Esophagus squamous epithelium (tissue), 5 donors: ENCODE data around the gene ATP8B3. TPM values are rescaled to one million over a fixed set of nuclear protein-coding genes. Genes with fewer than 3 reads are reported as not detected.

Experiments used
- DNase-seq: peaks from one replicate; lab custom pipeline; 2025; lab: John Stamatoyannopoulos, UW
- H3K27ac ChIP-seq, 4 donors: fragments of 200-600 bp; sonication (generic); one replicate each; pipeline ENCODE4 v1.5.1; 2016 to 2019; ENCODE audit warnings: mild to moderate bottlenecking in 1 of 4
- H3K27me3 ChIP-seq, 4 donors: fragments of 200-600 bp; sonication (generic); 1 replicate in 3 of 4; 2 replicates in 1 of 4; pipeline versions ENCODE4 v1.5.1 to v1.6.0; 2017 to 2021; ENCODE audit warnings: antibody characterized with exemption in 1 of 4
- H3K36me3 ChIP-seq, 3 donors: fragments of 200-600 bp; sonication (generic); one replicate each; pipeline ENCODE4 v1.5.1; 2016 to 2019
- H3K4me1 ChIP-seq, 3 donors: fragments of 200-600 bp; sonication (generic); one replicate each; pipeline ENCODE4 v1.5.1; 2017 to 2019
- H3K4me3 ChIP-seq, 4 donors: fragments of 200-600 bp; sonication (generic); 1 replicate in 3 of 4; 2 replicates in 1 of 4; pipeline ENCODE4 v1.5.1; 2016 to 2019; ENCODE audit warnings: mild to moderate bottlenecking in 2 of 4, moderate library complexity in 1 of 4
- H3K9me3 ChIP-seq, 3 donors: fragments of 200-600 bp; sonication (generic); one replicate each; pipeline ENCODE4 v1.5.1; 2016 to 2019
- CTCF ChIP-seq, 6 experiments: fragments of 450-650 bp in 4 of 6; fragments of 200-600 bp in 2 of 6; sonication (generic) in 2 of 6; IDR thresholded peaks; one replicate each; pipeline ENCODE4 v1.5.1; 2016 to 2019; ENCODE audit warnings: antibody characterized with exemption in 6 of 6, mild to moderate bottlenecking in 4 of 6, moderate library complexity in 4 of 6
- POLR2A ChIP-seq, 4 donors: fragments of 450-650 bp; IDR thresholded peaks; one replicate each; pipeline ENCODE4 v1.6.1; 2017; ENCODE audit warnings: antibody characterized with exemption in 4 of 4, mild to moderate bottlenecking in 4 of 4, moderate library complexity in 3 of 4
- WGBS, 2 donors: methylation state at CpG; one replicate each; pipeline ENCODE4 v1.1.5; 2018; 5-methylcytosine and 5-hydroxymethylcytosine counted together
- intact Hi-C: fragments of 100-400 bp; cut with DNase I; formaldehyde crosslinking; loops from one replicate; pipeline ENCODE4 v1.15.0; 2022
- total RNA-seq, 4 donors: library from RNA; depleted of rRNA; stranded (reverse); fragments of >200 nt; gene quantifications; one replicate each; pipeline ENCODE4 v1.1.0, GENCODE V29; 2016
- donor health status: DM: yes; HTN: yes; CAD: no.

ATP8B3 gene
- total RNA-seq, 4 donors from 2014 or later = 0.57 to 3.0 (median 1.4) TPM

- WGBS, 2 donors = 56 to 58% methylated on average over 4 to 6 of the region's 14 CpGs
- H3K27me3 ChIP-seq = no peaks in the 10 kb centered on the region
- TF ChIP-seq CTCF (IDR thresholded peaks at IDR 0.05) (no peak), POLR2A (IDR thresholded peaks at IDR 0.05) (no peak)
- H3K27ac ChIP-seq = no peak overlapping the region
- intact Hi-C loops = no loop called here
- no peaks in the 10 kb centered on the region for H3K9me3 ChIP-seq
- H3K4me3 ChIP-seq = no peak overlapping the region
- H3K36me3 ChIP-seq = peaks cover 40 to 100% (median 43%) of the 10 kb centered on the region in 3 donors
- H3K4me1 ChIP-seq = peaks cover 0 to 13% (median 7%) of the 10 kb centered on the region in 3 donors
- DNase-seq = no peak
These were observed 12.2 kb upstream of the ATP8B3 start for GRCh38 chr19:1824252-1824622.

GRCh38 chr19:1823539-1824251 is 11.6 kb upstream of the ATP8B3 start:
- no peak for DNase-seq

GRCh38 chr19:1823020-1823419 is 10.9 kb upstream of the ATP8B3 start:
- Histone ChIP-seq H3K27ac (no peak overlapping the region), H3K4me3 (no peak overlapping the region), H3K27me3 (no peaks in the 10 kb centered on the region), H3K9me3 (no peaks in the 10 kb centered on the region), H3K4me1 (peaks cover 0 to 13% (median 7%) of the 10 kb centered on the region in 3 donors), H3K36me3 (peaks cover 52 to 100% (median 53%) of the 10 kb centered on the region in 3 donors)
- TF ChIP-seq CTCF (IDR thresholded peaks at IDR 0.05) (no peak), POLR2A (IDR thresholded peaks at IDR 0.05) (no peak)
- DNase-seq = no peak
- WGBS, 2 donors = 95% methylated on average over 3 of the region's 8 CpGs; no CpG with 5 or more reads in 1 of the 2 donors
- intact Hi-C loops = no loop called here

More at GRCh38 chr19:1823539-1824251, 11.6 kb upstream of the ATP8B3 start:
- H3K4me1 ChIP-seq = peaks cover 0 to 13% (median 7%) of the 10 kb centered on the region in 3 donors
- H3K27me3 ChIP-seq = no peaks in the 10 kb centered on the region
- no peak for TF ChIP-seq CTCF (IDR thresholded peaks at IDR 0.05)
- TF ChIP-seq POLR2A (IDR thresholded peaks at IDR 0.05) = no peak
- 69 to 86% methylated on average over 4 to 5 of the region's 36 CpGs for WGBS, 2 donors
- no peak overlapping the region for H3K4me3 ChIP-seq
- H3K9me3 ChIP-seq = no peaks in the 10 kb centered on the region
- intact Hi-C loops = no loop called here
- peaks cover 45 to 100% (median 48%) of the 10 kb centered on the region in 3 donors for H3K36me3 ChIP-seq
- H3K27ac ChIP-seq = no peak overlapping the region

GRCh38 chr19:1822210-1822609 is 10.1 kb upstream of the ATP8B3 start:
- peaks cover 52 to 100% (median 60%) of the 10 kb centered on the region in 3 donors for H3K36me3 ChIP-seq
- no peaks in the 10 kb centered on the region for H3K27me3 ChIP-seq
- H3K4me1 ChIP-seq = peaks cover 0 to 13% (median 7%) of the 10 kb centered on the region in 3 donors
- no peak for DNase-seq
- H3K27ac ChIP-seq = no peak overlapping the region
- intact Hi-C loops = no loop called here
- TF ChIP-seq CTCF (IDR thresholded peaks at IDR 0.05) (no peak), POLR2A (IDR thresholded peaks at IDR 0.05) (no peak)
- no peaks in the 10 kb centered on the region for H3K9me3 ChIP-seq
- H3K4me3 ChIP-seq = no peak overlapping the region
- 45% methylated on average over 4 of the region's 19 CpGs; no CpG with 5 or more reads in 1 of the 2 donors for WGBS, 2 donors
